Neural crest cell (in vitro differentiated cells): ENCODE data around the gene TSPAN12. TPM values are rescaled to one million over a fixed set of nuclear protein-coding genes. Genes with fewer than 3 reads are reported as not detected.

Experiments used
- DNase-seq: peaks from one replicate; pipeline ENCODE4 v3.0.0; 2021; ENCODE audit warnings: low read depth, mixed read lengths, low spot score
- H3K27ac Mint-ChIP-seq: one replicate; pipeline ENCODE4 v1.8.0; 2021; ENCODE audit warnings: mild to moderate bottlenecking, mixed read lengths; ENCODE audit not compliant: unreplicated experiment
- H3K27me3 Mint-ChIP-seq: 2 replicates; pipeline ENCODE4 v1.8.0; 2021; ENCODE audit warnings: low read depth, mild to moderate bottlenecking, mixed read lengths
- H3K36me3 Mint-ChIP-seq: 2 replicates; pipeline ENCODE4 v1.8.0; 2021; ENCODE audit warnings: low read depth, mild to moderate bottlenecking, mixed read lengths
- H3K4me1 Mint-ChIP-seq: 2 replicates; pipeline ENCODE4 v1.8.0; 2021; ENCODE audit warnings: mixed read lengths
- H3K4me3 Mint-ChIP-seq: one replicate; pipeline ENCODE4 v1.8.0; 2021; ENCODE audit warnings: mild to moderate bottlenecking, mixed read lengths
- H3K9me3 Mint-ChIP-seq: 2 replicates; pipeline ENCODE4 v1.8.0; 2021; ENCODE audit warnings: mixed read lengths
- total RNA-seq: library from RNA; stranded (reverse); gene quantifications from 2 replicates; pipeline ENCODE4 v1.2.1, GENCODE V29; 2021
- TF ChIP-seq, protein P1 (sequence below): fragments of 200-600 bp; sonication (generic); conservative IDR thresholded peaks from 2 replicates; pipeline ENCODE4 v1.5.0; 2021; ENCODE audit warnings: antibody characterized with exemption, mild to moderate bottlenecking

Gene TSPAN12
- total RNA-seq, 1 donor from 2014 or later: 15.7 TPM

DNA sequence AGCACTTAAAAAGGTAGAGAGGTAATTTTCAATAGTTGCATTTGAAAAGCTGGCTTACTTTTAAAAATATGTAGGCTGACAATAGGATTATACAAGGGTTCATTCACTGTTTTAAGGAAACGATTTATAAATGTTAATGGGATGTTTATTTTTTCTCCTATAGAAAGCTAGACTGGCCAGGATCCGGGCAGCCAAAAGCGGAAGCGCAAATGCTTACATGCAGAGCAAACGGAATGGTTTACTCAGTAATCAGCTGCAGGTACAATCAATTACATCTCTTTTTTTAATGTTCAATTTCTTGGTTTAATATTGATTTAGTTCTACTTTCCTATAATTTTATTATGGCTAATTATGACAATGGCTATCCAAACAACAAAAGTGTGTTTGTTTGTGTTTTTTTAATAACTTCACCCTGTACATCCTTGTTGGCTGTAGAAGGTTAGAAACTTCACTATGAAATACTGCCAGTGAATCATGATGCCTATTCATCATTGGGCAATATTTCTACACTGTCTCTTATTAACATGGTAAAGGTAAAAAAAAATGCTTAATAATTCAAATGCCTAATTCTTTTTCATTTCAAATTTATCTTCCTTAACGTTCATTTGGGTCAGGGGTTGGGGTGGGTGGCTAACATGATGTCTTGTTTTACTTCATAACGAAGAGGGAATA is 116.4 kb downstream of the TSPAN12 start:
- H3K27me3 Mint-ChIP-seq: no peaks in the 10 kb centered on the region
- H3K9me3 Mint-ChIP-seq: no peaks in the 10 kb centered on the region

DNA sequence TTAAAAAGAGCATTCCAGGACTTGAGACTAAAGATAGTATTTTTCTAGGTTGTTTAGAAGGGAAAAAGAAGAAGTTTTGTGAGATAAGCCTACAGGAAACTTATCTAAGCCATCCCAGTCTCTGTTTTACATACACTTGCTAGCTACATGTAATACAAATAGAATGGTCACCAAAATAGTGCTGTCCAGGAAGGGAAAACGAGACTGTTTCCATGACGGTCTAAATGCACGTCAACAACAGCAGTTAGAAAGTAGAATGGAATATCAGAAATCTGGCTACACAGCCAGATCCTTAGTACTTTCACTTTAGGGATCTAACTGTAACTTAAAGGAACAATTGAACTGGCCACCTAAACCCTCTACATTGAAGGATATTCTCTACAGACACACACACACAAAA is 117.6 kb downstream of the TSPAN12 start:
- TF ChIP-seq, protein P1, sequence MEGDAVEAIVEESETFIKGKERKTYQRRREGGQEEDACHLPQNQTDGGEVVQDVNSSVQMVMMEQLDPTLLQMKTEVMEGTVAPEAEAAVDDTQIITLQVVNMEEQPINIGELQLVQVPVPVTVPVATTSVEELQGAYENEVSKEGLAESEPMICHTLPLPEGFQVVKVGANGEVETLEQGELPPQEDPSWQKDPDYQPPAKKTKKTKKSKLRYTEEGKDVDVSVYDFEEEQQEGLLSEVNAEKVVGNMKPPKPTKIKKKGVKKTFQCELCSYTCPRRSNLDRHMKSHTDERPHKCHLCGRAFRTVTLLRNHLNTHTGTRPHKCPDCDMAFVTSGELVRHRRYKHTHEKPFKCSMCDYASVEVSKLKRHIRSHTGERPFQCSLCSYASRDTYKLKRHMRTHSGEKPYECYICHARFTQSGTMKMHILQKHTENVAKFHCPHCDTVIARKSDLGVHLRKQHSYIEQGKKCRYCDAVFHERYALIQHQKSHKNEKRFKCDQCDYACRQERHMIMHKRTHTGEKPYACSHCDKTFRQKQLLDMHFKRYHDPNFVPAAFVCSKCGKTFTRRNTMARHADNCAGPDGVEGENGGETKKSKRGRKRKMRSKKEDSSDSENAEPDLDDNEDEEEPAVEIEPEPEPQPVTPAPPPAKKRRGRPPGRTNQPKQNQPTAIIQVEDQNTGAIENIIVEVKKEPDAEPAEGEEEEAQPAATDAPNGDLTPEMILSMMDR: no peak
- no peaks in the 10 kb centered on the region for H3K36me3 Mint-ChIP-seq
- DNase-seq: no peak
- no peak overlapping the region for H3K4me3 Mint-ChIP-seq
- no peaks in the 10 kb centered on the region for H3K9me3 Mint-ChIP-seq
- peaks cover 25% of the 10 kb centered on the region for H3K4me1 Mint-ChIP-seq
- H3K27ac Mint-ChIP-seq: no peak overlapping the region
- H3K27me3 Mint-ChIP-seq: no peaks in the 10 kb centered on the region

More for the DNA sequence above, 116.4 kb downstream of the TSPAN12 start:
- TF ChIP-seq, protein P1: no peak
- Mint-ChIP-seq H3K4me1 (peaks cover 25% of the 10 kb centered on the region), H3K27ac (no peak overlapping the region), H3K36me3 (no peaks in the 10 kb centered on the region), H3K4me3 (no peak overlapping the region)
- DNase-seq: no peak

DNA sequence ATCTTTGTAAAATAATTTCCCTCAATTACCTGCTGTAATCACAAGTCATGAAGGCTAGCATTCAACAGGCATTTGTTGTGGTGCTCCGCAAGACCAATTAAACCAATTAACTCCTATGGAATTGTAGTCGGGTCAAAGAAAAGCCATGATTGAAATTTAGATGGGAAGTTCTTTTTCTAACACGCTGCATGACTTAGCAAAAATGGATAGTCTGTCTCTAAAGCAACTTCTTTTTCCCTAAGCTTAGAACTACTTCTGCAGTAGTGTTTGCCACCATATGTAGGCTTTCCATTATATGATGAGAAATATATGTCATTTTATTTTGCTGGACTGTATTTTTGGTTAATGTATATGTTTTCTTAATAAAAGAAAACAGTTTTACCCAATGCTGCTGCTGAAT is 119.1 kb downstream of the TSPAN12 start:
- Mint-ChIP-seq H3K4me3 (no peak overlapping the region), H3K27ac (no peak overlapping the region), H3K9me3 (no peaks in the 10 kb centered on the region), H3K4me1 (peaks cover 25% of the 10 kb centered on the region), H3K27me3 (no peaks in the 10 kb centered on the region), H3K36me3 (no peaks in the 10 kb centered on the region)
- no peak for DNase-seq
- TF ChIP-seq, protein P1: no peak

Other genes starting within 250 kb of the TSPAN12 start
- 26.9 and 28.9 TPM in 2 replicates for gene ING3, start 92.6 kb upstream of the TSPAN12 start, total RNA-seq
- 3.6 and 4.3 TPM in 2 replicates for gene CPED1, start 130.6 kb upstream of the TSPAN12 start, total RNA-seq